Measurements from ENCODE around the gene GPS1. TPM values are rescaled to one million over a fixed set of nuclear protein-coding genes. Genes with fewer than 3 reads are reported as not detected.

GPS1 gene
- total and polyA plus RNA-seq, 2 donors (not counting 1 experiment from before 2014, with no cell fraction given): 80.5 to 124 TPM

GRCh38 chr17:82042649-82043048, 9.0 kb upstream of the GPS1 start:
- 96% methylated on average over 9 of the region's 9 CpGs for WGBS (ENCODE audit: insufficient coverage)
- Histone ChIP-seq H3K9ac (ENCODE audit: low read length) (no peak overlapping the region), H3K27ac (ENCODE audit: low read length in 2 of 2) (no peak overlapping the region), H3K9me3 (ENCODE audit: control extremely low read depth in 1 of 3, control insufficient read depth in 2 of 3, insufficient read depth in 1 of 3, low read length in 2 of 3) (peaks cover 0 to 2% (median 0%) of the 10 kb centered on the region in 3 donors), H3K4me2 (replicated peaks; ENCODE audit: low read depth, low read length, poor library complexity, severe bottlenecking) (no peak overlapping the region), H3K36me3 (replicated peaks in 1 of 2; ENCODE audit: control extremely low read depth in 1 of 2, control insufficient read depth in 1 of 2, extremely low read depth in 1 of 2, insufficient read depth in 2 of 2, low read length in 1 of 2) (no peaks in the 10 kb centered on the region), H4K20me1 (ENCODE audit: control insufficient read depth, insufficient read depth, low read length, poor library complexity, severe bottlenecking) (no peaks in the 10 kb centered on the region), H2AFZ (ENCODE audit: insufficient read depth, low read depth, low read length, poor library complexity, severe bottlenecking) (no peak overlapping the region), H3K79me2 (ENCODE audit: control insufficient read depth, insufficient read depth, low read length) (no peaks in the 10 kb centered on the region), H3K4me3 (ENCODE audit: control extremely low read depth in 1 of 5, extremely low read depth in 1 of 5, insufficient read depth in 1 of 5, low read depth in 2 of 5, low read length in 4 of 5) (no peak overlapping the region), H3K27me3 (replicated peaks in 1 of 4; ENCODE audit: control extremely low read depth in 1 of 4, control insufficient read depth in 3 of 4, insufficient read depth in 4 of 4, low read length in 3 of 4) (no peaks in the 10 kb centered on the region), H3K4me1 (ENCODE audit: control insufficient read depth in 2 of 2, insufficient read depth in 2 of 2, low read length in 2 of 2) (peaks cover 5 to 6% of the 10 kb centered on the region in 2 donors)
- Mint-ChIP-seq H3K4me1 (peaks cover 11% of the 10 kb centered on the region), H3K4me3 (no peak overlapping the region), H3K27me3 (no peaks in the 10 kb centered on the region), H3K27ac (no peak overlapping the region), H3K9me3 (ENCODE audit: insufficient read depth) (no peaks in the 10 kb centered on the region)
- DNase-seq (no peak), ATAC-seq (ENCODE audit: low read depth) (no peak)
- intact Hi-C loops (cut with micrococcal nuclease): no loop called here
- ChIA-PET POLR2A (no interaction called here), CTCF (no interaction called here)
- TF ChIP-seq CTCF (IDR thresholded peaks at IDR 0.05): no peak
- TF ChIP-seq EZH2 (IDR thresholded peaks at IDR 0.05; ENCODE audit: borderline replicate concordance, insufficient read depth, low read depth, low read length, poor library complexity, severe bottlenecking): no peak

- no peaks in the 10 kb centered on the region for H3K79me2 ChIP-seq (ENCODE audit: control insufficient read depth, insufficient read depth, low read length)
- H3K9ac ChIP-seq (ENCODE audit: low read length): no peak overlapping the region
- ATAC-seq (ENCODE audit: low read depth) (no peak), DNase-seq (no peak)
- no peak overlapping the region for H3K4me3 ChIP-seq (ENCODE audit: control extremely low read depth in 1 of 5, extremely low read depth in 1 of 5, insufficient read depth in 1 of 5, low read depth in 2 of 5, low read length in 4 of 5)
- intact Hi-C loops (cut with micrococcal nuclease): no loop called here
- no peak for TF ChIP-seq CTCF (IDR thresholded peaks at IDR 0.05)
- TF ChIP-seq EZH2 (IDR thresholded peaks at IDR 0.05; ENCODE audit: borderline replicate concordance, insufficient read depth, low read depth, low read length, poor library complexity, severe bottlenecking): no peak
- 91% methylated on average over 13 of the region's 16 CpGs for WGBS (ENCODE audit: insufficient coverage)
- no peak overlapping the region for H3K4me3 Mint-ChIP-seq
- H3K27ac ChIP-seq (ENCODE audit: low read length in 2 of 2): no peak overlapping the region
- H3K36me3 ChIP-seq (replicated peaks in 1 of 2; ENCODE audit: control extremely low read depth in 1 of 2, control insufficient read depth in 1 of 2, extremely low read depth in 1 of 2, insufficient read depth in 2 of 2, low read length in 1 of 2): peaks cover 0 to 1% of the 10 kb centered on the region in 2 experiments
- ChIA-PET POLR2A (no interaction called here), CTCF (interaction anchor here (1.0 kb wide), 1 partner anchor 111 kb away, joined by 3 read pairs; no protein-coding TSS in a partner anchor)
- H3K27ac Mint-ChIP-seq: no peak overlapping the region
- H3K9me3 ChIP-seq (ENCODE audit: control extremely low read depth in 1 of 3, control insufficient read depth in 2 of 3, insufficient read depth in 1 of 3, low read length in 2 of 3): no peaks in the 10 kb centered on the region
- no peak overlapping the region for H2AFZ ChIP-seq (ENCODE audit: insufficient read depth, low read depth, low read length, poor library complexity, severe bottlenecking)
- no peaks in the 10 kb centered on the region for H3K27me3 Mint-ChIP-seq
- H3K9me3 Mint-ChIP-seq (ENCODE audit: insufficient read depth): no peaks in the 10 kb centered on the region
- no peaks in the 10 kb centered on the region for H3K27me3 ChIP-seq (replicated peaks in 1 of 4; ENCODE audit: control extremely low read depth in 1 of 4, control insufficient read depth in 3 of 4, insufficient read depth in 4 of 4, low read length in 3 of 4)
- H3K4me1 Mint-ChIP-seq: peaks cover 7% of the 10 kb centered on the region
- no peaks in the 10 kb centered on the region for H4K20me1 ChIP-seq (ENCODE audit: control insufficient read depth, insufficient read depth, low read length, poor library complexity, severe bottlenecking)
- no peaks in the 10 kb centered on the region for H3K4me1 ChIP-seq (ENCODE audit: control insufficient read depth in 2 of 2, insufficient read depth in 2 of 2, low read length in 2 of 2)
- H3K4me2 ChIP-seq (replicated peaks; ENCODE audit: low read depth, low read length, poor library complexity, severe bottlenecking): no peak overlapping the region
Observed at GRCh38 chr17:82043507-82043906, 8.2 kb upstream of the GPS1 start.
